AG08395 (cell line): ENCODE measurements around the gene CPAMD8.
"Not testable (repeated sequence)": the region's sequence is repeated elsewhere in the genome, so short reads cannot be mapped to it uniquely, and the experiment has no call there.

Experiments
- DNase-seq: peaks from one replicate; pipeline ENCODE4 v3.0.0; 2012; ENCODE audit warnings: mixed read lengths, low spot score

The CPAMD8 gene

DNA sequence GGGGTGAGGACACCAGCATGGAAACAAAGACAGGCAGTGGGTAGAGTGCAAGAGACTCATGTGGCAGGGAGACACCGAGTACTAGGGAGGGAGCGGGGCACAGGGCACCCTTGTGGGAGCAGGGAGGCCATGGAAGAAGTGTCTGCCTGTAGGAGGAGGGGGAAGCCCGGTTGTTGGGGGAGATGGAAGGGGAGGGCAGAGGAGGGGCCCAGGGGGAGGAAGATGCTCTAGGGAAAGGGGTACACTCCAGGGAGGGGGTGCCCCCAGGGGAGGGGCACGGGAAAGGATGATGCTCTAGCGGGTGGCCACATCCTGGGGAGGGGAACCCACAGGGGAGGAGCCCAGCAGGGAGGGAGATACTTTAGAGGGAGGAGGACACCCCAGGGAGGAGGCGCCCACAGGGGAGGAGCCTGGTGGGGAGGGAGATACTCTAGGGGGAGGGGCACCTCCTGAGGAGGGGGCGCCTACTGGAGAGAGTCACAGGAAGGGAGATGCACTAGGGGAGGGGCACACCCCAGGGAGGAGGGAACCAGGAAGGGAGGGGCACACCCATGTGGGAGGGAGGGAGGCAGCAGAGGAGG is 24.9 kb downstream of the CPAMD8 start:
- no peak for DNase-seq

DNA sequence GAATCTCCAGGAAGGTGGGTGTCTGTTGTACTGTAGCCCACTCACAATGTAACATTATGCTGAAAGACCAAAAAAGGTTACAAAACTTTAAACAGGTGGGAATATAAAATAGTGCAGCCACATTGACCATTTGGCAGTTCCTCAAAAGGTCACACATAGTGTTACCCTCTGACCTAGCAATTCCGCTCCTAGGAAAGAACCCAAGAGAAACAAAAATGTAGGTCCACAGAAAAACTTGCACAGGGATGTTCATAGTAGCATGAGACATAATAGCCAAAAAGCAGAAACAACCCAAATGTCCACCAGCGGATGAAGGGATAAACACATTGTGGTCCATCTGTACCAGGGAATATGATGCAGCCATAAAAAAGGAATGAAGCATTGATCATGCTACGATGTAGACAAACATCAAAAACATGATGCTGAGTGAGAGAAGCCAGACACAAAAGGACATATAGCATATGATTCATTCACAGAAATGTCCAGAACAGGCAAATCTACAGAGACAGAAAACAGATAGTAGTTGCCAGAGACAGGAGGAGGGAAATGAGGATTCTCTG is 27.9 kb downstream of the CPAMD8 start:
- no peak for DNase-seq

DNA sequence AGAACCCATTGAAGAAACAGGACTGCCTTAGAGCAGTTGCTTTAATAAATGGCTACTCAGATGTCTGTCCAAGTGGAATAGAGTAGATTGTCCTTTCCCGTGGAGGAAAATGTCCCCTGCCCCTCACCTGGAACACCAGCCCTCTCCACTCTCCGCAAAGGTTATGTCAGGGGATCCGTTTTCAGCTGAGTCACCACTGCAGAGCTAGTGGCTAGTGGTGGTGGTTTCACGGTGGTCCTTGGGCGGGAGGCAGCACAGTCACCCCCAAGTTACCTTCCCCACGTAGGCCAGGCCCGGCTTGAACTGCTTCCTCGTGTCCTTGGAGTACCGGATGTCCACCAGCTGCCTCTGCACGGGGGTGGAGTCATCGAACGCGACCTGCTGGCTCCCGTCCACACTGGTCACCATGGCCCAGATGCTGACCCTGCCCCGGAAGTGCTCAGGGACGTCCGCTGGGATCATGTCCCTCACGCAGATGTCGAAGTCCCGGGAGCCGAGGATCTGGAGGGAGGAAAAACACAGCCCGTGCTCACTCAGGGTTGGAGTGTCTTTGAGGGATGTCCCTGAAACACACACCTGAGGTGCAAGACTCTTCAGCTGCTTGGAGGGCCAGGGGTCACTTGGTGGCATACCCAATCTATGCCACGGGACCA is 29.6 kb downstream of the CPAMD8 start:
- not testable (repeated sequence) for DNase-seq

DNA sequence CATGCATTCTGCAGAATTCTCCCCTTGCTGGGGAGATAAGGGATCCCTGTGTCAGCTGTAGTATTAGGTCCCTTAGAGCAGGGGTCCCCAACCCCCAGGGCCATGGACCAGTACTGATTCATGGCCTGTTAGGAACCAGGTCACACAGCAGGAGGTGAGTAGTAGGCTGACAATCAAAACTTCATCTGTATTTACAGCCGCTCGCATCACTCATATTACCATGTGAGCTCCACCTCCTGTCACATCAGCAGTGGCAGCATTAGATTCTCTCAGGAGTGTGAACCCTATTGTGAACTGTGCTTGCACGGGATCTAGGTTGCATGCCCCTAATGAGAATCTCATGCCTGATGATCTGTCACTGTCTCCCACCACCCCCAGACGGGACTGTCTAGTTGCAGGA is 37.9 kb downstream of the CPAMD8 start:
- DNase-seq = no peak

DNA sequence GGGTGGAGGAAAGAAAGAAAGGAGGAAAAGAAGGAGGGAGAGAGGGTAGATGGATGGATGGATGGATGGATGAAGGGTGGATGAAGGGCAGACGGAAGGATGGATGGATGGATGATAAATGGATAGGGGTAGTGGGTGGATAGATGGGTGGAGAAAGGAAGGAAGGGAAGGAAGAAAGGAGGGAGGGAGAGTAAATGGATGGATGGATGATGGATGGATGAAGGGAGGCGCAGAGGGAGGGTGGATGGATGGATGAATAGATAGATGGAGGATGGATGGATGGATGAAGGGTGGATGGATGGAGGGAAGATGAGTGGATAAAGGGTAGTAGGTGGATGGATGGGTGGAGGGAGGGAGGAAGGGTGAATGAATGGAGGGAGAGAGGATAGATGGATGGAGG is 41.2 kb downstream of the CPAMD8 start:
- DNase-seq = no peak

DNA sequence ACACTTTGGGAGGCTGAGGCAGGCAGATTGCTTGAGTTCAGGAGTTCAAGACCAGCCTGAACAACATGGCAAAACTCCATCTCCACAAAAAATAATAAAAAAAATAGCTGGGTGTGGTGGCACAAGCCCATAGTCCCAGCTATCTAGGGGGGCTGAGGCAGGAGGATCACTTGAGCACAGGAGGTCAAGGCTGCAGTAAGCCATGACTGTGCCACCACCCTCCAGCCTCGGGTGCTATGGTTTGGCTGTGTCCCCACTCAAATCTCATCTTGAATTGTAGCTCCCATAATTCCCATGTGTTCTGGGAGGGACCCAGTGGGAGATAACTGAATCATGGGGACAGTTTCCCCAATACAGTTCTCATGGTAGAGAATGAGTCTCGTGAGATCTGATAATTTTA is 44.0 kb downstream of the CPAMD8 start:
- DNase-seq = not testable (repeated sequence)

DNA sequence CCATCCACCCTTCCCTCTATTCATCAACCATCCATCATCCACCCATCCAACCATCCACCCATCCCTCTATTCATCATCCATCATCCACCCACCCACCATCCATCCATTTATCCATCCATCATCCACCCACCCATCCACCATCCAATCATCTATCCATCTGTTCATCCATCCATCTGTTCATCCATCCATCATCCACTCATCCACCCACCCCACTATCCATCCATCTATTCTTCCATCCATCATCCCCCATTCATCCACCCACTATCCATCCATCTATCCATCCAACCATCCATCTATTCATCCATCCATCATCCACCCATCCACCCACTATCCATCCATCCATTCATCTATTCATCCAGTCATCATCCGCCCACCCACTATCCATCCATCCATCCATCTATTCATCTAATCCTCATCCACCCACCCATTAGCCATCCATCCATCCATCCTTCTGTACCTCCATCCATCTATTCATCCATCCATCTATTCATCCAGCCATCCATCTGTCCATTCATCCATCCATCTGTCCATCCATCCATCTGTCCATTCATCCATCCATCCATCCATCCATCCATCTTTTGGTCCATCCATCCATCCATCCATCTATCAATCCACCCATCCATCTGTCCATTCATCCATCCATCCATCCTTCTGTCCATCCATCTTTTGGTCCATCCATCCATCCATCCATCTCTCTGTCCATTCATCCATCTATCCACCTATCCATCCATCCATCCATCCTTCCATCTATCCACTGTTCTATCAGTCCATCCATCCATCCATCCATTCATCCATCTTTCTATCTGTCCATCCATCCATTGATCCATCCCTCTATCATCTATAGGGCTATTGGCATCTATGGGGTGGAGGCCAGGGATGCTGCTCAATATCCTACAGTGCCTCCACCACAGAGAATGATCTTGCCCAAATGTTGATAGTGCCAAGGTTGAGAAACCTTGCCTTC is 47.5 kb downstream of the CPAMD8 start:
- no peak for DNase-seq

DNA sequence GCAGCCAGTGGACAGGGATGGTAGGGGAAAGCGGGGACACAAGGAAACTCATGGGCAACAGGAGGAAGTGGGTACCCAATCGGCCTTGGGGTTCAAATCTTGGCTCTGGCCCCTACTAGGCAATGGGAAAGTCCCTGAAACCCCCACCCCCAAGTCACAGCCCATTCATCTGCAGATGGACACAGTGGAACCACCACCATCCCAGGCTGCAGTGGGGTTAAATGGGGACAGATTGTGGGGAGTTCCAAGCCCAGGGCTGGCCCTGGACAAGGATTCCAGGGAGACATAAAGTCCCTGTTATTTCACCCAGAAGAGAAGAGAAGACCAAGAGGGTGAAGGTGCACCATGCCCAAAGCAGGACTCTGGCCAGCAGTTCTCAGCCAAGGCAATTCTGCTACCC is 48.5 kb downstream of the CPAMD8 start:
- DNase-seq = no peak

DNA sequence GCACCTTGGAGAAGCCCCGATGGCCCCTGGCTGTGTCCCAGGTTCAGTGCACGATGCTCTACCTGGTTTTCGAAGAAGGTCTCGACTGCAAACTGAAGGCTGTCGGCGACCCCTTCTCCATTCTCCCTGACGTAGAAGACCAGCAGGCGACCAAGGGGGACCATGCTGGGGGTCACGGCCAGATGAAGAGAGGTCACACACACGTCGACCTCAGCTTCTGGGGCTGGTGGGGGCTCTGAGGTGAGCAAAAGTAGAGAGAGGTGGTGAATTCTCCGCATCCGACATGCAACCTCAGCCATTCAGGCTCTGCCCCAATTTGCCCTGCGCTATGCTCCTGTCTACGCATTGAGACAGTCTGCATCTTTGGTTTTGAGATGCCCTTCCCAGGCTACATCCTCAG is 49.3 kb downstream of the CPAMD8 start:
- DNase-seq = no peak

DNA sequence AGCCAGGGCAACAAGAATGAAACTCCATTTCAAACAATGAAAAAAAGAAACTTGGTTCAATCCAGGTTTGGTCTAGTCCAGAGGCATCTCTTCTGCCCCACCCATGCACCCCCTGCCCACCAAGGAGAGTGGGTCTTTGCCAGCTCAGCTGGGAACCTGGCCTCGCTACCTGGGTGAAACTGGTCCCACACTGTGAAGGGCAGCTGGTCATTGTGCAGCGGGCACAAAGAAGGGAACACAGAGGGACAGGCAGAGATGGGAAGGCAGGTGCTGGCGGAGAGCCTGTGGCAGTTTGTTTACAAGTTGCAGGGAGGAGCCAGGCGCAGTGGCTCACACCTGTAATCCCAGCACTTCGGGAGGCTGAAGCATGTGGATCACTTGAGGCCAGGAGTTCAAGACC is 50.2 kb downstream of the CPAMD8 start:
- no peak for DNase-seq

DNA sequence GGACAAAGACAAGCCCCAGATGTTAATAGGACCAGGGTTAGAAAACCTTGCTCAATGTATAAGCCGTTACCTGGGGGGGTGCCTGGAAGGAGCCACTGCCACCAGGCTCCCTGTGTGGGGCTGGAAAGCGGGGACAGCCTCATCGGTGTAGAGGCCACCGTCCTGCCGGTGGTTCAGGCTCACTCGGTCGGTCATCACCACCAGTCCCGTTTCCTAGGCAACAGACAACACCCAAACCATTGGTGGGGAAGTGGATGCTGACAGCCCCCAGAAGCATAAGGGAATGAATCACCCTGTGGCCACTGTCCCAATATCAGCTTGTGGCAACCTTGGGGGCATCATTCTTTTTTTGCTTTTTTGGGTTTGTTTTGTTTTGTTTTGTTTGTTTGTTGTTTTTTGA is 55.8 kb downstream of the CPAMD8 start:
- DNase-seq = no peak

DNA sequence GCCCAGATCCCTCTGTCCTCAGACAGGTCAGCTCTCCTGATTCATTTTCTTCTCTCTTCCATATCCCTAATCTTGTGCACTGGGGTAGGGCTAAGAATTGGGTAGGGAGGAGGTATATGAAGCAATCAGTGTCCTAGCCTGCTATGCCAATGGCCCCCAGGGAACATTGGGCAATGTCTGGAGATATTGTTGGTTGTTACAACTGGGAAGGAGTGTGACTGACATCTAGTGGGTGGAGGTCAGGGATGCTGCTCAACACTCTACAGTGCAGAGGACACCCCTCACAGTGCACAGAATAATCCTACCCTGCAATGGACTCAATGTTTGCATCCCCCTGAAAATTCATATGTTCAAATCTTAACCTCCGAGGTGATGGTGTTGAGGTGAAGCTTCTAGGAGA is 57.5 kb downstream of the CPAMD8 start:
- DNase-seq = no peak

DNA sequence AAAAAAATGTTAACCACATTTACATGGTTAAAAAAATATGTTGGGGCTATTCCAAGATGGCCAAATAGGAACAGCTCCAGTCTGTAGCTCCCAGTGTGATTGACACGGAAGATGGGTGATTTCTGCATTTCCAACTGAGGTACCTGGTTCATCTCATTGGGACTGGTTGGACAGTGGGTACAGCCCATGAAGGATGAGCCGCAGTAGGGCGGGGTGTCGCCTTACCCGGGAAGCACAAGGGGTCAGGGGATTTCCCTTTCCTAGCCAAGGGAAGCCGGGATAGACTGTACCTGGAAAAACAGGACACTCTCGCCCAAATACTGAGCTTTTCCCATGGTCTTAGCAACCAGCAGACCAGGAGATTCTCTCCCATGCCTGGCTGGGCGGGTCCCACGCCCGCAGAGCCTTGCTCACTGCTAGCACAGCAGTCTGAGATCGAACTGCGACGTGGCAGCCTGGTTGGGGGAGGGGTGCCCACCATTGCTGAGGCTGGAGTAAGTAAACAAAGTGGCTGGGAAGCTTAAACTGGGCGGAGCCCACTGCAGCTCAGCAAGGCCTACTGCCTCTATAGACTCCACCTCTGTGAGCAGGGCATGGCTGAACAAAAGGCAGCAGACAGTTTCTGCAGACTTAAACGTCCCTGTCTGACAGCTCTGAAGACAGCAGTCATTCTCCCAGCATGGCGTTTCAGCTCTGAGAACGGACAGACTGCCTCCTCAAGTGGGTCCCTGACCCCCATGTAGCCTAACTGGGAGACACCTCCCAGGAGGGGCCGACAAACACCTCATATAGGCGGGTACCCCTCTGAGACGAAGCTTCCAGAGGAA is 65.4 kb downstream of the CPAMD8 start:
- DNase-seq = not testable (repeated sequence)

DNA sequence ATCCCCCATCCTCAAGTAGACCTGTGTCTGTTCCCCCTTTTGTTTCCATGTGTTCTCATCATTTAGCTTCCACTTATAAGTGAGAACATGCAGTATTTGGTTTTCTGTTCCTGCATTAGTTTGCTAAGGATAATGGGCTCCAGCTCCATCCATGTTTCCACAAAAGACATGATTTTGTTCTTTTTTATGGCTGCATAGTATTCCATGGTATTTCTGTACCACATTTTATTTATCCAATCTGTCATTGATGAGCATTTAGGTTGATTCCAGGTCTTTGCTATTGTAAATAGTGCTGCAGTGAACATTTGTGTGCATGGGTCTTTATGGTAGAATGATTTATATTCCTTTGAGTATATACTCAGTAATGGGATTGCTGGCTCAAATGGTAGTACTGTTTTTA is 68.3 kb downstream of the CPAMD8 start:
- not testable (repeated sequence) for DNase-seq

DNA sequence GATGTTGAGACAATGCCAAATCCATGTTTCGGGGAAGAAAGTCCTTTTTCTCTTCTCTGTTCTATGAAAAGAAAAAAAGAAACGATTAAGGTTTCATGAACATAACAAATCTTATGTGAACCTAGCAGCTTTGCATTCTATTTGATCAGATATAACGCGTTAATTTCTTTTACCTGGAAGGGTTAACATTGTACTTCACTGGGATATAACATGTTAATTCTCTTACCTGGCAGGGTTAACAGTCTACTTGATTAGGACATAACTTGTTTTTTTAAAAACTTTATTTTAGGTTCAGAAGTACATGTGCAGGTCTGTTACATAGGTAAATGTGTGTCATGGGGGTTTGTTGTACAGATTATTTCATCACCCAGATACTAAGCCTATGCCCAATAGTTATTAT is 68.8 kb downstream of the CPAMD8 start:
- no peak for DNase-seq

DNA sequence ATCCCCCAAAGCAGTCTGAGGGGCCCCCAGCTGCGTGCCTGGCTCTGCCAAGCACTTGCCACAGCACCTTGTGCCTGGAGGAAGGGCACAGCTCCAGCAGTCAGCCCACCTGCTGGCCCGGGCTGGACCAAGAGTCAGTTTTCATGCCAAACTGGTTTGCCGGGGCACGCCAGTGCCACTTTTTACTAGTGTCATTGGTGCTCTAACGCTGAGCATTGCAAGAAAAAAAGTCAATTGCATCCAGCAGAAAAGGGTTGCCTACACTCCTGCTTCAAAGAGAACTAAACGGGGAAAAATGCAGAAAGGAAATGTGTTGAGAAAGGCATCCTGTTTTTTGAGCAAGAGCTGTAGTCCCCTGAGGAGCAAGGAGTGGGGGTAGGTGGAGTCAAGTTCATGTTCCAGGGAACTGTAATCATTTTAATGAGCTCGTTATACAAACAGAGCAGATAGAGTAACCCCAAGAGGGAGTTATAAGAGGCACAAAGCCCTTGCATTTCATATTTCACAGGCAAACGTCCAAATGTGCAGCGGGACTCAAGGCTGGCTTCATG is 69.4 kb downstream of the CPAMD8 start:
- no peak for DNase-seq

DNA sequence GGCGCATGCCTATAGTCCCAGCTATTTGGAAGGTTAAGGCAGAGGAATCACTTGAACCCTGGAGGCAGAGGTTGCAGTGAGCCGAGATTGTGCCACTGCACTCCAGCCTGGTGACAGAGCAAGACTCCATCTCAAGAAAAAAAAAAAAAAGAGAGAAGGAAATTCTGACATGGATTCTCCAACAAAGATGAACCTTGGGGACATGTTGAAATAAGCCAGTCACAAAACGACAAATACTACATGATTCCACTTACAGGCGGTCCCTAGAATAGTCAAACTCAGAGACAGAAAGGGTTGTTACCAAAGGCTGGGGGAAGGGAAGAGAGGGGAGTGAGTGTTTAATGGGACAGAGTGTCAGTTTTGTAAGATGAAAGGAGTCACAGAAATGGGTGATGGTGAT is 71.4 kb downstream of the CPAMD8 start:
- no peak for DNase-seq

DNA sequence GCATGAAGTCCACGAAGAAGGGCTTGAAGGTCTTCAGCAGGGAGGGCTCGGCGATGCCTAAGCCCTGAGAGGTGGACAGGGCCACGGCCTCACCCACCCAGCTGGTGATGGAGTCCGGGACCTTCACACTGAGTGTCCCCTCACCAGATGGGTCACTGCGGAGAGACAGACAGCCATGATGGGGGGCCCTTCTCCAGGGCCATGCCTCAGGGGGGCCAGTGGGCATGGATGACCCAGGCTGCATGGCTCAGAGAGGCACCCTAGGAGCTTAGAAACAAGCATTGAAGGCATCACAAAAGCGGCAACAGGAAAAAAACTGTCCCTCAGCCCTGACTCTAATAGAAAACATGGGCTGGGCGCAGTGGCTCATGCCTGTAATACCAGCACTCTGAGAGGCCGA is 74.6 kb downstream of the CPAMD8 start:
- no peak for DNase-seq

DNA sequence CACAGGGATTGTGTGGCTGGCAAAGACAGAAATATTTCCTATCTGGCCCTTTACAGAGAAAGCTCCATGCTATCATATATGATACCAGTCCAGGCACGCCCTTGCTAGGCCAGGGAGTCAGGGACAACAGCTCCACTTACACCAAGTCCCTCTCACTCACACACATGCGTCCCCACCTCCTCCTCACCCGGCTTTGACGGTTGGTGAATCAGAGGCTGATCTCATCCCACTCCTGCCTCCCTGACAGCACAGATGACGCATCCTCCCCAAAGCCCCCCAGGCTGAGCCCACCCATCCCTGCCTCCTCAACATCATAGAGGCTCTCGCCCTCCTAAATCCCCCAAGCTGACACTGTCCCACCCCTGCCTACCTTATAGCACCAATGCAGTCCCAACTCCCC is 75.1 kb downstream of the CPAMD8 start:
- no peak for DNase-seq

DNA sequence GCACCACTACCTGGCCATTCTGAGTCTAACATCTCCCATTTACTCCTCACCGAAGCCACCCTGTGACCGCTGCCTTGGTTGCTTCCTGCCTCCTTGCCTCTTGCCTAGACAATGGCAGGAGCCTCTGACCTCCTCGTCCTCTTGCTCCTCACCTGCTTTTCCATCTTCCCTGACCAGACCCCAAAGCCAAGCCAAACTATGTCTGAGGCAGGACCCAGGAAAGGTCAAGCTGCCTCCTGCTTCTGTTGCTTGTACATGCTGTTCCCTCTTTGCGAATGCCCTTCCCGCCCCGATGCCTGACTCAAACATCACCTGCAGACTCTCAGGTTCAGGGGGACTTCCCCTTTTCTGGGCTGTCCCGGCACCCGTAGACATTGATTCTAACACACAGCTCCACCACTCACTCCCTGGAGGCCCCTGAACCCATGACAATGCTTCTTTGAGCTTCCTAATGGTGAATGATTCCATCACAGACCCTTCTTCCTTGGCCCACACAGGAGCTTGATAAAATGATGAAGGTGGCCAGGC is 77.0 kb downstream of the CPAMD8 start:
- no peak for DNase-seq
